Measurements from ENCODE around the gene SLC25A39. TPM values are rescaled to one million over a fixed set of nuclear protein-coding genes. Genes with fewer than 3 reads are reported as not detected.

SLC25A39 gene
- total and polyA plus RNA-seq, 2 of the 13 experiments (the other 11 are each of a cell fraction or from before 2014, with no cell fraction given): 144 to 151 TPM

GRCh38 chr17:44308320-44308818, 16.3 kb downstream of the SLC25A39 start, which contains the start of gene RUNDC3A (continued):
- TF ChIP-seq REST (IDR thresholded peaks at IDR 0.05; ENCODE audit: borderline replicate concordance in 1 of 2, low read depth in 1 of 2, low read length in 2 of 2) (peak; percentile 85 to 98), HNF4G (IDR thresholded peaks at IDR 0.05; ENCODE audit: borderline replicate concordance, low read depth, low read length) (no peak), HNF4G (CRISPR knock-in tag; IDR thresholded peaks at IDR 0.05; ENCODE audit: borderline replicate concordance, low read depth) (no peak), ATF4 (CRISPR knock-in tag; IDR thresholded peaks at IDR 0.05) (peak in 1 of 2 experiments; percentile 65; a peak in 2 of 4 replicates), ZBTB46 (CRISPR knock-in tag; IDR thresholded peaks at IDR 0.05; ENCODE audit: borderline replicate concordance) (no peak), ZNF800 (CRISPR knock-in tag; IDR thresholded peaks at IDR 0.05) (no peak), GATA4 (IDR thresholded peaks at IDR 0.05; ENCODE audit: borderline replicate concordance, low read depth) (no peak), NBN (conservative IDR thresholded peaks at IDR 0.05) (no peak), GPBP1L1 (CRISPR knock-in tag; IDR thresholded peaks at IDR 0.05) (no peak), RNF219 (CRISPR knock-in tag; IDR thresholded peaks at IDR 0.05) (no peak), GATAD1 (CRISPR knock-in tag; IDR thresholded peaks at IDR 0.05) (peak; percentile 64; the same call in 1 of the 2 replicates), ZNF549 (CRISPR knock-in tag; IDR thresholded peaks at IDR 0.05) (no peak), CBFB (CRISPR knock-in tag; IDR thresholded peaks at IDR 0.05) (no peak), HOMEZ (CRISPR knock-in tag; IDR thresholded peaks at IDR 0.05; ENCODE audit: low read depth) (0 out of 2 replicates have a peak, but pooled peaks have one; percentile 49), ZNF235 (CRISPR knock-in tag; IDR thresholded peaks at IDR 0.05; ENCODE audit: borderline replicate concordance) (peak; percentile 84; the same call in 1 of the 2 replicates)
